GM23248 (cell line): Measurements from ENCODE around the gene PCNX4.

Experiments
- EZH2 ChIP-seq: fragments of 200-600 bp; sonication (generic); IDR thresholded peaks from 2 replicates; pipeline ENCODE4 v1.6.1; 2018; ENCODE audit warnings: antibody characterized with exemption, mild to moderate bottlenecking; ENCODE audit not compliant: insufficient read depth, poor library complexity, severe bottlenecking
- EZH2phosphoT487 ChIP-seq: fragments of 200-600 bp; sonication (generic); IDR thresholded peaks from 2 replicates; pipeline ENCODE4 v1.6.1; 2018; ENCODE audit warnings: antibody characterized with exemption, moderate library complexity, mild to moderate bottlenecking, low read depth; ENCODE audit not compliant: insufficient read depth

DNA sequence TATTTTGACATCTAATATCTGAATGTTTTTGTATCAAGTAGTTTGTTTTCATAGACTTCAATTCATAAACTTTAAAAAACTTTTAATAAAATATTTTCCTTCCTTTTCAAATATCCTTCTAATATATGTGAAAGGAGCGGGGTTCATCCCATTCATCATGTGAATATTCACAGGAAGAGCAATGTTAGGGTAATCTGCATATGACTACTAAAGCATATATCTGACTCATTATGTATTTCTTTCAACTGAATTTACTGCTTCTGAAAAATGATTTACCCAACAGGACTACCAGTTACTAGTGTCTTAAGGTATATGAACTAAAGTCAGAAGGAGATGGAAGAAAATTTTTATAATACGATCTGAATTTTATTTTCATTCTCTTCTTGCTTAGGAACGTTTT is 43.0 kb downstream of the PCNX4 start:
- TF ChIP-seq EZH2 (no peak), EZH2phosphoT487 (no peak)
